NCI-H226 (cell line): ENCODE measurements around the gene C11orf16.
"Not testable (repeated sequence)": the region's sequence is repeated elsewhere in the genome, so short reads cannot be mapped to it uniquely, and the experiment has no call there.

Source experiments
- DNase-seq: peaks from one replicate; pipeline ENCODE4 v3.0.0-alpha.2; 2015

C11orf16 gene, protein sequence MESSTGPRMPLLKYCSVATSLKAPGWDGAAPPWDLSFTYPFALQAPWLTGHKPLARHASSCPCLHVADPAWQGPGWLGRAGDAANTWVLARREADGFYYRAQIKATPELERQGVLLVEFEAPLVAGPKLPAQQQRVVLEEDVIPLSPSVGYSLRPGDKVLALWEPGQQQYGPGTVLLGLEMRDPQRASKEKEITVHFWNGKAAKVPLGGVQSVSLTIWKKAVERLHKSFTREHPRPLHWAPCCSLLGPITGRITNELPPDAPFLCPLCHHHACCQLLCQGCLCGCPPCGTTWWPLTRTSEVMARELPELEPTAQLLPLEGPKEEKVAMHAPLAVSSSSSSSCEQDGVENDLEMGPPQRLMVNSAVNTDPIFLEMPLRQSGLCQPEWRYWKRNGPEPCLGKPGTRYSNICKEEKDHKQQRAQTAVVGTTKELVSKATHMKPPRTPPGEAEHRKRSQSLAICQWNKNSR

GRCh38 chr11:8932564-8933180 is at the start of gene C11orf16:
Gene C11orf16, minus strand, starts transcription at chr11:8932947. Its CDS starts 639 bp downstream, at chr11:8932308.
- no peak for DNase-seq

DNA sequence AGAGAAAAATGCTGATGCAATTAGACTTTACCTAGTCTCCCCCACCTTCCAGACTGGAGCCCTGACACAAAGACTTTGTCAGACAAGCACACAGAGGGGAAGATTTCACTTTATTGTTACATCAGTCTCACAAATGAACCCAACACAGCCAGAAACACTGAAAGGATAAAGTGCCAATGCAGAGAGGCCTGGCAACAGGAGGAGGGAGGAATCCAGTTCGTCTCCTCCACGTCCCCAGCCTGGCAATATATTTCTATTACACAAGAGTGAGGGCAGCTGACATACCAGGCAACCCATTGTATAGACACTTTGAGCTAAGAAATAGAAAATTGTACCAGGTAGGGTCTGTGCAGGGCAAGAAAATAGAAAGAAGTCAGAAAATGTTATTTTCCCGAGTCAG is 47.7 kb upstream of the C11orf16 start:
- DNase-seq, result no peak

GRCh38 chr11:8979365-8979764 is 46.6 kb upstream of the C11orf16 start:
- DNase-seq, result not testable (repeated sequence)

DNA sequence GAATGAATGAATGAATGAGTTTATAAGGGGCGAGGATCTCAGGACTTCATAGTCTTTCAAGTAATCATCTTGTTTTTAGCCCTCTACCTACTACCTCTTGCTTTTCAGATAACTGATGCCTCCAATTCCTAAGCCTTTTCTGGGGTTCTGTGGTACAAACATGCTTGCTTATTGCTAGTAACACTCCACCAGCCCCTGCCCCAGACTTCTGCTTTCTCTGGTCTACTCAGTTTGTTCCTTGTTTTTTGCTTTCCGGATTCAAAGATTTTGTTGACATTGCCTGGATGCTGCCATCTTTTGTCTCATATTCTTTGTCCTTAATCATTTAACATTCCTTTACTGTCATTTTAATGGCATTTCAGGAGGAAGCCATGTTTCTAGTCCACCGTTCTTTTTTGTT is 40.4 kb upstream of the C11orf16 start:
- DNase-seq, result no peak

DNA sequence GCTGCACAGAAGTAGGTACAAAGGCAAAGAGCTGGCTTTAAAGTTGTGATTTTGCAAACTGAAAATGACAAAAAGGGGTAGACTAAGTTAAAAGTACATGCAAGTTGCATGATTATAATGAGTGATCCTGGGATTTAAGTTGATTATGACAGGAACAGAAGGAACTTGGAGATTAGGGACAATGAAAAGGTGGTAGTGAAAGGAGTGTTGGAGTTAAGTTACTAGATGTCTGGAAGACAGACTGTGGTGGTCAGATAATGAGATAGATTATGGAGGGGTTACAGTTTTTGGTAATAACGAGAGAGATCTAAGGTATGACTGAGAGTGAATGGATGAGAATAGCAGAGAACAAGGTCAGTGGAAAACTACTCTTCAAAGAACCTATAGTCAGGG is 39.2 kb upstream of the C11orf16 start:
- DNase-seq, result no peak

DNA sequence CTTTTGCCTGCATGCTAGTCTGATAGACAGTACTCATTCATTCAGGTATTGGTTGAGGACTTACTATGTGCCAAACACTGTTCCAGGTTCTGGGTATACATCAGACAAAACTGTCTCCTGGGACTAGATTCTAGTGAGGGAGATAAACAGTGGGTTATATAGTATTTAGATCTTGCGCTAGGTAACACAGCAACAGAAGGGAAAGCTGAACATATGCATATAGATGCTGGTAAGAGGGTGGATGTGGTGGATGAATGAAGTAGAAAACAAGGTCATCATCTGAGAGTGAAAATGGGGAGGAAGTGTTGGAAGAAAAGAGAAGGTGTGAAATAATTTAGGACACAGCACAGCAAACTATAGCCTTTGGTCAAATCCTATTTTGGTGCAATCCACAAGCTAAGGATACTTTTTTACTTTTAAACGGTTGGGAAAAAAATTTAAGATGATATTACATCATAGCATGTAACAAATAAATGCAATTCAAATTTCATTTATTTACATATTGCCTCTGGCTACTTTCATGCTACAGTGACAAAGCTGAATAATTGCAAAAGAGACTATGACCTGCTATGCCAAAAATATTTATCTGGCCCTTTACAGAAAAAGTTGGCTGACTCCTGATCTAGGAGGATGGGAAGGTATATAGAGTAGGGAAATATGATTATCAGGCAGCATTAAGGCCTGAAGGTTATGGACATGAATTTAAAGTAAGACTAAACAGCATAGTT is 38.6 kb upstream of the C11orf16 start:
- no peak for DNase-seq

DNA sequence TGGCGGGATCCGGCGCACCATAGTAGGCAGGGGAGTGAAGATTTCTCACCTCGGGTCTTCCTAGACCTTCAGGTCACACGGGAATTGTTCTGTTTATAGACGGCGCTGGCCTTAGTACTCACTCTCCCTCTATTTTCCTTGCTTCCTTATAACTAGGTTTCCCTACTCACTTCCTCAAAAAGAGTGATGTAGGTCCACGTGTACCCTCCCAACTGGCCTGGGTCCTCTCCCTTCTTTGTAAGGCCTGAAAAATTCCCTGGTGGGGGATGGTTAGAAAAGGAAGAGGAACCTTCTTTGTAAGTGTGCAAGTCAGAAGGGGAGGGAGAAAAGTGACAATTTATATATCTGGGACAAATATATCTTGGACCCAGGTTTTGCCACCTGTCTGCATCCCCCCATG is 34.4 kb upstream of the C11orf16 start:
- no peak for DNase-seq

DNA sequence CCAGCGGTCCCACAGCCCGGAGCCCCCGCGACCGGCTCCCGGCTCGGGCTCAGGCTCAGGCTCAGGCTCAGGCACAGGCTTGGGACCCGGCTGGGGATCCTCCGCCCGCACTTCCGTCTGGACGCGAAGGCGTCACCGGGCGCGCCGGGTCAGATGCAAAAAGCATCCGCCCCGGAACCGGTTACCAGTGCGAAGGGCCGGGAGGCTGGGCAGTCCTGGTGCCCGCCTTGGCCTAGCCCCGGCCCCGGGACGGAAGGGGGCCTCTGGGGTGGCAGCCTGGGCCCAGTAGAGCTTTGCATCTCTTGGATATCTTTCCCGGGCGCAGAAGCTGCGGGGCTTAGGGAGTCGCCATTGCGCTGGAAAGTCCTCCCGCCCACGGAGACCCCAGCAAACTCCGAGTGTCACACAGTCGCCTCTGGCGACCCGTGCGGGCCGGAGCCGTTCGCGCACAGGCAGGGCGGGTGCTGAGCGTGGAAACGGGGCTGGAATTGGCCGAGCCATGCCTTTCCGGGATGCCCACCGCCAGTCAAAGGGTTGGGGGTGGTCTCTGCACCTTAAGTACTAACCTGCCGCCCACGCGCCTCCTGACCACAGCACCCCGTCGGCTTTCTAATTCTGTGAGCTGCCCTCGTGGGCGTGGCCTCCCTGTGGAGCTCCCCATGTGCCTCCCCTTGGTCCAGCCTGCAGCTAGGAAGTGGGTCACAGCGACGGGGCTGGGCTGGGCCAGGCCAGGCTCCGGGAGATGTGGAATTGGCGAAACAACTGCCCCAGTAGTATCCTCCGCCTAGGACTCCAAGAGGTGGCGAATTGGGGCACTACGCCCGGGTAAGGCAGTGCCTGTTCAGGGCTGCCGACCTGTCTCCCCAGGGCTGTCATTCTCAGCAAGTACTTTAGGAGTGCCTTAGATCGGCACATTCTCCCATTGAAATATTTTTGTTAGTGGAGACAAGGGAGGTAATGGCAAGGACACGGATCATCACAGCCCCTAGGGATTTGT is 31.9 kb upstream of the C11orf16 start, which contains the start of gene TMEM9B:
Gene TMEM9B, minus strand, starts transcription at position 119 of the 997 bp plus-strand sequence. CDS start 129 bp downstream, outside the sequence.
- peak; percentile 96 for DNase-seq

- peak; percentile 83 for DNase-seq
These were observed 31.0 kb upstream of the C11orf16 start for GRCh38 chr11:8963569-8964323.

DNA sequence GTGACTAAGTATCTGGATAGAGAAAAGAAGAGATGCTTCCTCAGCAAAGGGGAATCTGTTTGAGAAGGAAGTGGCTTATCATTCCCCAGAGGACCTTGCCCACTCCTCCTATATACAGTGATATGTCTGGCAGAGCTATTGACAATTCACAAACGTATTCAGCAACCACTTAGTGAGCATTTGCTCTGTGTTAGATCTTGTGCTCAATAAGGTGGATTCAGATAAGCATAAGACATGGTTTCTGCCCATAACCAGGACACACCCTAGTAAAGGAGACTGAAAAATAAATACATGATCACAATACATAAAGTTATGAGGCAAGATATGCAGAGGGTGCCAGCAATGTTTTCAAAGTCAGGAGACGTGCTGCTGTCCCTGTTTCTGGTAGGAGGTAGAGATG is 30.1 kb upstream of the C11orf16 start:
- DNase-seq, result no peak

- no peak for DNase-seq
These were observed 28.7 kb upstream of the C11orf16 start for GRCh38 chr11:8961401-8961800.

- DNase-seq, result peak; percentile 60
These were observed 26.9 kb upstream of the C11orf16 start for GRCh38 chr11:8959546-8960166.

GRCh38 chr11:8956860-8957259 is 24.1 kb upstream of the C11orf16 start:
- no peak for DNase-seq

GRCh38 chr11:8948886-8949285 is 16.1 kb upstream of the C11orf16 start:
- no peak for DNase-seq

GRCh38 chr11:8947230-8947943 is 14.6 kb upstream of the C11orf16 start:
- DNase-seq, result no peak

DNA sequence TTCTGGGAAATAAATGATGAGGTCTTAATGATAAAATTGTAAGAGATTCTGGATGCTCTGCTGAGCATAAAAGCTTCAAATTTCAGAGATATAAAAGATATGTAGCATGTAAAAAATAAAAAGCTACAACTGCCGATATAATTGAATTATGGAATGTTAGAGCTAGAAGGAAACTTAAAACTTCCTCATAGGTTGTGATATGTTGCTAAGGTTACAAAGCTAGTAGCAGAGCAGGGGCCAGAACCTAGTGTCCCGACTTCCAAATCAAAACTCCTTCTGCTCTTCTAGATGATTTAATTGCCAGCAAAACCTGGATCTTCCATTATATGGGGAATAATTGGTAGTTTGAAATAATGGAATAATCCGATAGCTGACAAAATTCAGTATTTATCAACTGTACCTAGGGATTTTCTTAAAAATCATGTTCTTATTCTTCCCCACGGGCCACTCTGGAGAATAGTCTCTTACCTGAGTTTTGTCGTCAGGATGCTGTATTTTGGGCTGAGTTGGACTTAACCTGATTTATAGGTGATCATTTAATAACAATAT is 9.8 kb upstream of the C11orf16 start, which contains the start of gene ASCL3:
Gene ASCL3, minus strand, starts transcription at position 499 of the 549 bp plus-strand sequence. CDS start 4,855 bp downstream, outside the sequence.
- DNase-seq, result no peak

GRCh38 chr11:8941341-8942103 is 8.8 kb upstream of the C11orf16 start:
- DNase-seq, result no peak

- no peak for DNase-seq
These were observed 4.9 kb upstream of the C11orf16 start for GRCh38 chr11:8937659-8938058.

DNA sequence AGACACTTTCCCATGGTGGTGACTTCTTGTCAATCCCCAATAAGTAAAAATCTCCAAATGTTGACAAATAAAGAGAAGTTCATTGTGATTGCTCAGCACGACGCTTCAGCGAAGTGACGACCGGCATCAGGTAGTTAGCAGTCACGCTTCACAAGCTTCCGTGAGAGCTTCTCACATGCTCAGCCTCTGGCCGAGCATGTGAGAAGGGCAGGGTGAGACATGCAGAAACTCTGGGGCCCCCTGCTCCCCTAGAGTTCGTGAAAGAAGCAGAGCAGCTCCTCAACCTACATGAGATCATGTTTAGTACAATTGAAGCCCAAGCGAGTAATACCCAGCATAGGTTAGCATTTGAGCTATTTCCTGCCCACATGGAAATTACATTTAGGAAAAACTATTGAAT is 4.4 kb upstream of the C11orf16 start:
- DNase-seq, result no peak
